Measurements from ENCODE around the gene ANXA2R.
"Not testable (repeated sequence)": the region's sequence is repeated elsewhere in the genome, so short reads cannot be mapped to it uniquely, and the experiment has no call there.

ANXA2R gene

GRCh38 chr5:43040287-43041098, at the start of gene ANXA2R:
Gene ANXA2R (minus strand): TSS chr5:43040319. CDS start chr5:43040046, 273 bp downstream.
- peak in 2 of 3 experiments; percentile 78 to 80 for DNase-seq (ENCODE audit: low read depth in 2 of 3, low spot score in 2 of 3)

GRCh38 chr5:43086118-43086908, 46.2 kb upstream of the ANXA2R start:
- not testable (repeated sequence) for DNase-seq (ENCODE audit: low read depth in 2 of 3, low spot score in 2 of 3)

DNA sequence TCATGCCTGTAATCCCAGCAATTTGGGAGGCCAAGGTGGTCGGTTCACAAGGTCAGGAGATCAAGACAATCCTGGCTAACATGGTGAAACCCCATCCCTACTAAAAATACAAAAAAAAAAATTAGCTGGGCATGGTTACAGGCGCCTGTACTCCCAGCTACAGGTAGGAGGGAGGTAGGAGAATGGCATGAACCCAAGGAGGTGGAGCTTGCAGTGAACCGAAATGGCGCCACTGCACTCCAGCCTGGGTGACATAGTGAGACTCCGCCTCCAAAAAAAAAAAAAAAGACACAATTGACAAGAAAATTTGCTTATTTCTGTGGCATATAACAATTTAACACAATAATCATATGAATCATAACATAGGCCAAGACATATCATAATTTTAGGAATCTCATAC, 45.3 kb upstream of the ANXA2R start:
- no peak for DNase-seq (ENCODE audit: low read depth in 2 of 3, low spot score in 2 of 3)

DNA sequence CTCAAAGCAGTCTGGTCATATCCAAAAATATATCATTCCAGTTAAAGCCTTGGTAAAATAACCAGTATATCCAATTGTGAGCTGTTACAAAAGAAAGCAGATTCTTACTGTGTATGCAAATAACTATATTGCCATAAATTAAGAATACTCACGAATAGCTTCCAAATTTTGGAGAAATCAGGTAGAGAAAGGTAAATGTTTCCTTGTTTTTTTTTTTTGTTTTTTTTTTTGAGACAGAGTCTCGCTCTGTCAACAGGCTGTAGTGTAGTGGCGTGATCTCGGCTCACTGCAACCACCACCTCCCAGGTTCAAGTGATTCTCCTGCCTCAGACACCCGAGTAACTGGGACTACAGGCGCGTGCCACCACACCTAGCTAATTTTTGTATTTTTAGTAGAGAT, 44.3 kb upstream of the ANXA2R start:
- DNase-seq (ENCODE audit: low read depth in 2 of 3, low spot score in 2 of 3) = not testable (repeated sequence)

- DNase-seq (ENCODE audit: low read depth in 2 of 3, low spot score in 2 of 3) = not testable (repeated sequence)
These were observed 41.2 kb upstream of the ANXA2R start for GRCh38 chr5:43081345-43081744.

DNA sequence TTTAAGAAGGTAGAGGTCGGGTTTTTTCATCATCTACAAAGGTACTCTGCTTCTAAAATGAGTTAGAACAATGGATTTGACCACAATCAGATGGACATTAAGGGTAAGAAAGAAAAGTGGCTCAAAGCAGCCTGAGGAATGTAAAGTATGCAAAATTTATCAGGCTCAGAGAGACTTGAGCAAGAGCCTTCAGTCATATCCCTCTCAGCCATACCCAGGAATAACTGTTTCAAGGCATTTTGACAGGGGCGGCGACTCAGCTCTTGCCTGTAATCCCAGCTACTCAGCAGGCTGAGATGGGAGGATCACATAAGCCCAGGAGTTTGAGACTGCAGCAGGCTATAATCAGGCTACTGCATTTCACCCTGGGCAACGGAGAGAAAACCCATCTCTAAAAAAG, 38.8 kb upstream of the ANXA2R start:
- DNase-seq (ENCODE audit: low read depth in 2 of 3, low spot score in 2 of 3) = no peak

DNA sequence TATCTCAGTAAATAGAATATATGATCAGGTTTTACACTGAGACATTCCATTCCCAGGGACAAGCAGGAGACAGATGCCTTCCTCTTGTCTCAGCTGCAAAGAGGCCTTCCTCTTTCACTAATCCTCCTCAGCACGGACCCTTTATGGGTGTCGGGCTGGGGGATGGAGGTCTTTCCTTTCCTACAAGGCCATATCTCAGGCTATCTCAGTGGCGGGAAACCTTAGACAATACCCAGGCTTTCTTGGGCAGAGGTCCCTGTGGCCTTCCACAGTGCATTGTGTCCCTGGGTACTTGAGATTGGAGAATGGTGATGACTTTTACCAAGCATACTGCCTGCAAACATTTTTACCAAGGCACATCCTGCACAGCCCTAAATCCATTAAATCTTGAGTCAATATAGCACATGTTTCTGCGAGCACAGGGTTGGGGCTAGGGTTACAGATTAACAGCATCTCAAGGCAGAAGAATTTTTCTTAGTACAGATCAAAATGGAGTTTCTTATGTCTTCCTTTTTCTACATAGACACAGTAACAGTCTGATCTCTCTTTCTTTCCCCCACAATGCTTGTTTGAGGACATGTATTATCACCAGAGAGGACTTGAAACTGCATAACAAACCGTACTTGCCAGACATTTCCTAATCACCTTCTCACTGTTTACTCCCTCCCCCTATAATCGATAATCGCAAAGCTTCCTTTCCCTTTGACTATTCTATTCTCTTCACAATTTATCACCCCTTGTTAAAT, 37.5 kb upstream of the ANXA2R start:
- not testable (repeated sequence) for DNase-seq (ENCODE audit: low read depth in 2 of 3, low spot score in 2 of 3)

- no peak for DNase-seq (ENCODE audit: low read depth in 2 of 3, low spot score in 2 of 3)
These were observed 35.5 kb upstream of the ANXA2R start for GRCh38 chr5:43075319-43076293.

DNA sequence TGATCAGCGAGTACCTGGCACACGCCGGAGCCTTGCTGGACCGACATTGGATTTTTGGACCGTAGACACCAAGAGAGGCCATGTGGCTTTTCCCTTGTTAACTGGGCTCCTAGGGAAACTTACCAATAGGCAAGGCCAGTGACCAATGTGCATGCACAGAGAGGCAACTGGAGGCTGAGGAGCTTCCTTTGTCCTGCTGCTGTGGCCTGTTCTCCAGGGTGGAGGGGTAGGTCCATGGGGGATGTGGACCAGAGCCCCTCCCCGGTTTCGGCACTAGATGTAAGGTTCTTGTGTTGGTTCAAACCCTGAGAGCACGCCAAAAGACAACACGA, 34.8 kb upstream of the ANXA2R start:
- DNase-seq (ENCODE audit: low read depth in 2 of 3, low spot score in 2 of 3) = no peak

- no peak for DNase-seq (ENCODE audit: low read depth in 2 of 3, low spot score in 2 of 3)
These were observed 33.8 kb upstream of the ANXA2R start for GRCh38 chr5:43073597-43074546.

GRCh38 chr5:43069401-43069720, 29.2 kb upstream of the ANXA2R start:
- not testable (repeated sequence) for DNase-seq (ENCODE audit: low read depth in 2 of 3, low spot score in 2 of 3)

DNA sequence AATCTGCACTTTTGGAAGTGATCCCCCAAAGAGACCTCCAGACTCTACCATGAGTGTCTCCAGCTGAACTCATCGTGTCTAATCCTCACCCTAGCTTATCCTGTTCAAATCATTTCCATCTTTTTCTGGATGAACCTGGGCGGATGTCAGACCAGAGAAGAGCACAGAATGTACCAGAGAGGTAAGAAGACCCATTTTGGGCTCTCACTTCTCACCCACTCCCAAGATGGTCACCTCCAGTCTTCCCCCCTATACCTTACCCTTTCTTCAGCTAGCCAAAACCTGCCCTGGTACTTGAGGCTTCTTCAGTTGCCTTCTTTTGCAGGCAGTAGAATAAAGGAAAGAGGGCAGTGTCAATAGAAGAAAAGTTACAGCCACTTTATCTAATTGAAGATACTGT, 27.9 kb upstream of the ANXA2R start:
- DNase-seq (ENCODE audit: low read depth in 2 of 3, low spot score in 2 of 3) = no peak

GRCh38 chr5:43066799-43067741, 27.0 kb upstream of the ANXA2R start:
- DNase-seq (ENCODE audit: low read depth in 2 of 3, low spot score in 2 of 3) = peak; percentile 60 to 91 (median 72)

- peak in 2 of 3 experiments; percentile 47 to 55 for DNase-seq (ENCODE audit: low read depth in 2 of 3, low spot score in 2 of 3)
These were observed 26.1 kb upstream of the ANXA2R start for GRCh38 chr5:43065948-43066798.

GRCh38 chr5:43065387-43065947, 25.3 kb upstream of the ANXA2R start:
- no peak for DNase-seq (ENCODE audit: low read depth in 2 of 3, low spot score in 2 of 3)

DNA sequence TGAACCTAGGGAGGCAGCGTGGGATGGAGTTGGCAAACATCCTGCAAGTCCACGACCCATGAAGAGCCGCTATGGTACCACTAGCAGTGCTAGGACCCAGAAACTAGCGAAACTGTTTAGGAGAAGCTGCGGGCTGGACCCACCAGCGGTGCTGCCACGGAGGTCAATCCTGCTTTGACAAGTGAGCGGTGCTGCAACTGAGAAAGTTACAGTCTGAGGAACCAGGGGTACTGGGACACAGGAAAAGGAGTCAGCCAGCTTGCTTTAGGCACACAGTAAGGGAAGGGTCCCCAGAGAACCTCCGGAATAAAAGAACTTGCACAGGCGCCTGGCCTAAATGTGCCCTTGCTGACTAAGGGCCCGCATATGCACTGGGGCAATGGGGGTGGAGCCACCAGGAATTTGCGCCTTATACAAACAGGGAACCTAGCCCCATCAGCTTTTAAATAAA, 23.6 kb upstream of the ANXA2R start:
- DNase-seq (ENCODE audit: low read depth in 2 of 3, low spot score in 2 of 3) = no peak

Data from activated CD8-positive, alpha-beta memory T cell treated with anti-CD3 and anti-CD28 coated beads for 48 hours (primary cell).